Embryonic facial prominence (tissue), 1 donor: Measurements from ENCODE around the gene UBR4.

Experiments used
- DNase-seq: peaks from one replicate; pipeline ENCODE4 v3.0.0-alpha.2; 2016; ENCODE audit errors: extremely low spot score

UBR4 gene

DNA sequence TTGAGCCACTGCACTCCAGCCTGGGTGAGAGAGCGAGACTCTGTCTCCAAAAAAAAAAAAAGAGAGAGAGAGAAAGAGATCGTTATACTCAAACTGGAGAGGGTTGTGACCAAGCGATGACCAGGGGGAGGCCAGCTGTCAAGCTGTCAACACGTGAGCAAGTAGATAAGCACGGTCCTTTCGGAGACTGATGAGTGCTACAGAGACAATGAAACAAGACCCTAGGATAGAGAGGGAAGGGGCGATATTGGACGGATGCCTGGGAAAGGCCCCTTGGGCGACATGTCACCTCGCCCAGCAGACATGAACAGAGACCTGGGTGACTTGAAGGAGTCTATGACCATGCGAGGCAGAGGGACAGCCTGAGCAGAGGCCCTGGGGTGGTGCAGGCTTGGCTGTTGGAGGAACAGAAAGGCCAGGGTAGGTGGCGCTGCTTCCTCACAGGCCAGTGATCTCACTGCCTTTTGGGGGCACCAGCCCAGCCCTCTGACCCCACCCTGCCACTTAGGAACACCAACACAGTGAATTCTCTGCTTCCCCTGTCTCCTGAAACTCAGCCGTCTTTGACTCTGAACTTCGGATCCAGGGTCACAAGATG, 152.8 kb downstream of the UBR4 start:
- DNase-seq = no peak

DNA sequence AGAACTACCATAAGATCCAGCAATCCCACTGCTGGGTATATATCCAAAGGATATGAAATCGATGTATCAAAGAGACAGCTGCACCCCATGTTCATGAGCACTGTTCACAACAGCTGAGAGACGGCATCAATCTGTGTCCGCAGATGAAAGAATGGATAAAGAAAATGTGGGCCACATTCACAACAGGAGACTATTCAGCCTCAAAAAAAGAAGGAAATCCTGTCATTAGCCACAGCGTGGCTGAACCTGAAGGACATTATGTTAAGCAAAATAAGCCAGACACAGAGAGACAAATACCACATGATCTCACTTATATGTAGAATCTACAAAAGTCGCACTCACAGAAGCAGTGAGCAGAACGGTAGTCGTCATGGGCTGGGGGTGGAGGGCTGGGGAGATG, 154.4 kb downstream of the UBR4 start:
- no peak for DNase-seq

DNA sequence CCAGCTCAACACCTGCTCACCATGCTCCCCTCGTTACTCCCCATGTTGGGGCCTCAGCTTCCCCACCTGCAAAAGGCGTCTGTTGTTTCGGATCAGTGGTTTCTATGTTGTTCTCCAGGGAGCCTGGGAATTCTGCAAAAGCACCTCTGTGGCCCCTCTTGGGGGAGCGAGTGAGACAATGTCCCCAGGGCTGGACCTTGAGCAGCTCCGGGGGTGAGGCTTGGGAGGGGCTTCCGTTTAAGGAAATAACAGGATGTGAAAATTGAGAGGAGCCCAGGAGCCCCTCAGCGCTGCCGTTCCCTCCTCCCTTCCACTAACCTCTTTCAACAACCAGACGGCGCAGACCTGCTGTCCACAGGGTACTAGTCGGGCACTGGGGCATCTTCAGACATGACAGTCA, 155.1 kb downstream of the UBR4 start:
- DNase-seq = no peak

DNA sequence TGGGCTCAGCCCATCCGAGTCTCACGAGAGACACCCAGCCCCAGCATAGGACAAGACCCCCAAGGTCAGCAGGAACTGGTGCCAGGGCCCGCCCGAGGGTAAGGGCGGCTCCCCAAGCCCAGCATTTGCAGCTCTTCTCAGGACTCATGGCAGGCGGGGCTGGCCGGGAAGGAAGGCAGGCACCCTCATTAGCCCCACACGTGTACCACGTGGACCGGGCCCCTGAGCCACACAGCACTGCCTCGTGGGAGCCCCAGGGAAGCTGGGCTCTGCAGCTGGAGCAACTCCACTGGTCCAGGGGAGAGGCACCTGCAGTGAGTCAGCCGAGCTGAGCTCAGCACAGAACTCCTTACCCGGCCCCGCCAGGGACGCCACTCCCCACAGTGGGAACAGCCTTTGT, 155.8 kb downstream of the UBR4 start:
- no peak for DNase-seq

DNA sequence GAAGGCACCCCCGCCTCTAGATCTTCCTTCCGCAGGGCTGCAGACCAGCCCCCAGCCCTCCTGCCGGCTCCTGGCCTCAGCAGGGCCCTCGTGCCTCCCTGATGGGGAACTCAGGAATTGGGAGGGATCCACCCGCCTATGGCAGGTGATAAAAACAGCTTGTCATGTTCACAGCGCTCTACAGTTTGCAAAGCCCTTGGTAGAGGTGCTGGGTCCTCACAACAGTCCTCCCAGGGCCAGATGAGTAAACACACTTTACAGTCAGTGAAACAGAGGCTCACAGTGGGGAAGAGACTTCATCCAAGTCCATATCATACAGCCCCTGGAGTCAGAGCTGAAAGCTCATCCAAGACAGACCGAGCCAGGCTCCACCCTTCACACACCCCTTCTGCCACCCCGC, 156.6 kb downstream of the UBR4 start:
- no peak for DNase-seq

DNA sequence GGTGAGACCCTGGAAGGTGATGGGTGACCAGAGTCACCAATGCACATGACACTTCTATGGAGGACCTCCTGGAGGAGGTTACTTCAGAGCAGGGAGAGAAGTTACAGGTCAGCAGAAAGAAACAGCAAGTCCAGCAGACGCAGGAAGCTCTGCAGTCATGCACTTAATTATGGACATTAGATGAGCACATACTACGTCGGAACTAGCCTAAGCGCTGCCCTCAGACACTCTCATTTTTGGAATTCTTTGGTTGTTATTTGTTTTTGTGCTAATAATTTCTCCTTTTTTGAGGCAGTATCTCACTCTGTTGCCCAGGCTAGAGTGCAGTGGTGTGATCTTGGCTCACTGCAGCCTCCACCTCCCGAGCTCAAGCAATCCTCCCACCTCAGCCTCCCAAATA, 160.3 kb downstream of the UBR4 start:
- DNase-seq = no peak

DNA sequence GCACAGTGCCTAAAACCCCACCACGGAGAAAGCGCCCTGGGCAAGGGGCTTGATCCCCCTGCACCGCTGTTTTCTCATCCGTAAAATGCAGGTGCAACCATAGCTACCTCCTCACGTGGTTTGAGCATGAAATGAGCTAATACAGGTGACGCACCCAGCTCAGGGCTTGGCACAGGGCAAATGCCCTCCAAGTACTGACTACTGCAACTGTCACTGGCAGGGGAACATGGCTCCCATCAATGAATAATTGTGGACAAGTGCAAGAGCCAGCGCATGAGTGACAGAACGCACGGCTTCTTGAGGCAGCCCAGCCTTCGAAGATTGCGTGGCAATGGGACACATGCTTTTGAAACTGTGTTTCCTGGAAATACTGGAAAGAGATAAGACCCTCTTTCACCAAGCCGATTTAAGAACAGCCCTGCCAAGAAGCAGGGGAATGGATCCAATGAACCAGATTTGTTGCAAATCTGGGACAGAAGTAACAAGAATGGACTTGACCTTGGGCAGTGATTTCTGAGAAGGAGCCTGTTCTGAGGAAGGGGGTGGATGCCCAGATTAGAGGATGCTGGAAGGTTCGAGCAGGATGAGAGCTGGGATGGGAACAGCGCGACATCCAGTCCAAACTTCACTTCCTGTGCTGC, 160.8 kb downstream of the UBR4 start:
- no peak for DNase-seq

DNA sequence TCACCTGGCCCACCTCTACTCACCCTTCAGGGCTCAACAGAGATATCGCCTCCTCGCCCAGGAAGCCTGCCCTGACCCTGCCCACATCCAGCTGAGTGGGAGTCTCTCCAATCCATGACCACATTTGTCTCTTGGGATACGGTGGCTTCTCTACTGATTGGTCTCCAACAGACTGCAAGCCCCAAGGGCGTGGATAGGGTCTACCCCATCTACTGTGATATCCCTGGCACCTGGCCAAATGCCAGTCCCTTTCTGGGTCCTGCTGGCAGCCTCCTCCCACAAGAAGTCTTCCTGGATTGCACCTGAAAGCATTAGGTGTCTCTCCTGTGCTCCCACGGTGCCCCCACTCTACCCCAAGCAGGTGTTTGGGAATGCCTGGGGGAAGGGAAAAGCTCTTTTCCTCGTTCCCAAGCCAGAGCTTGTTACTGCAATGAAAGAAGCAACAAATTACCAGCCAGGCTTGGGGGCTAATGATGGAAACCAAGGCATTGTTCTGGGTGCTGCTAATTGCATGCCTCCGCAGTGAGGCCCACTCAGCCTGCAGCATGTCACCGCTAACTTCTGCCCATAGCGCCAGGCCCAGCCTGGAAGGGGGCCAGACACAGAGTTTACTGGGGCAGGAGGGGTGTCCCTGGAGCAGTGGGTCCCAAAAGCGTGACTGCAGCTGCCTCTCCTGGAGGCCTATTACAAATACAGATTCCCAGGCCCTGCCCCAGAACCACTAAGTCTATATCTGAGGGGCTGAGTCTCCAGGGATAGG, 162.9 kb downstream of the UBR4 start:
- no peak for DNase-seq

DNA sequence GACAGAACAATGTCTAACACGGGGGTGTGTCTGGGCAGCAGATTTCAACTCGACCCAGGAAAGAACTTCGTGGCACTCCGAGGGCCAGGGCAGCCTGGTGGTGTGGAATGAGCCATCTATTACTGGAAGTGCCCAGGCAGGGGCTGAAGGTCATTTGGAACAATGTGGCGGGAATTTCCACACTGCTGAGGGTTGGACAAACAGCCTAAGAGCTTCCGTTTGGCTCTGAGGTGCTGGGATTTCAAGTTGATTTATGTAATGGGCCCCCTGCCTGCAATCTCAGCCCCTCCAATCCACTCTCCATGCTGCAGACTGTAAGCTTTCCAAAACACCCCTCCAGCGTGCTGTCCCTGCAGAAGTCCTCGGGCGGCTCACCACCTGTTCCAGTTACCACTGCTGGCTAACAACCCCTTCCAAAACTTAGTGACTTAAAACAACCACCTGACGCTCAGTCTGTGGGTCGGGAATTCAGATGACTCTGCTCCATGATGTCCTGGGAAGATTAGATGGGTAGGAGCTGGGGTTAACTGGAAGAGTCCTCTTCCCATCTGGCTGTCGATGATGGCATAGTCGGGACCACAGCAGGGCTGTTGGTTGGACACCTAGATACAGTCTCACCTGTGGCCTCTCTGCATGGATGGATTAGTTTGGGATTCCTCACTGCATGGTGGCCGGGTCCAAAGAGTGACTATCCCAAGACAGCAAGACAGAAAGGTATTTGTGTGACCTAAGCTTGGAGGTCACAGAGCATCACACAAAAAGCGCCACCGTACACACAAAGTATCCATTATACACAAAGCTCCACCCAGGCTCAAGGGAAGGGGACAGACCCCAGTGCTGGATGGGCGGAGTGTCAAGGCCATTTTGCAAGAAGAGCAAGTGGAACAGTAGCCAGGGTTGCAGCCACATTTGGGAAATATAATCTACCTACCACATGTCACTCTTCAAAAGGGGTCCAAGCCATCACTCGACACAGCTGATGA, 163.9 kb downstream of the UBR4 start:
- no peak for DNase-seq

DNA sequence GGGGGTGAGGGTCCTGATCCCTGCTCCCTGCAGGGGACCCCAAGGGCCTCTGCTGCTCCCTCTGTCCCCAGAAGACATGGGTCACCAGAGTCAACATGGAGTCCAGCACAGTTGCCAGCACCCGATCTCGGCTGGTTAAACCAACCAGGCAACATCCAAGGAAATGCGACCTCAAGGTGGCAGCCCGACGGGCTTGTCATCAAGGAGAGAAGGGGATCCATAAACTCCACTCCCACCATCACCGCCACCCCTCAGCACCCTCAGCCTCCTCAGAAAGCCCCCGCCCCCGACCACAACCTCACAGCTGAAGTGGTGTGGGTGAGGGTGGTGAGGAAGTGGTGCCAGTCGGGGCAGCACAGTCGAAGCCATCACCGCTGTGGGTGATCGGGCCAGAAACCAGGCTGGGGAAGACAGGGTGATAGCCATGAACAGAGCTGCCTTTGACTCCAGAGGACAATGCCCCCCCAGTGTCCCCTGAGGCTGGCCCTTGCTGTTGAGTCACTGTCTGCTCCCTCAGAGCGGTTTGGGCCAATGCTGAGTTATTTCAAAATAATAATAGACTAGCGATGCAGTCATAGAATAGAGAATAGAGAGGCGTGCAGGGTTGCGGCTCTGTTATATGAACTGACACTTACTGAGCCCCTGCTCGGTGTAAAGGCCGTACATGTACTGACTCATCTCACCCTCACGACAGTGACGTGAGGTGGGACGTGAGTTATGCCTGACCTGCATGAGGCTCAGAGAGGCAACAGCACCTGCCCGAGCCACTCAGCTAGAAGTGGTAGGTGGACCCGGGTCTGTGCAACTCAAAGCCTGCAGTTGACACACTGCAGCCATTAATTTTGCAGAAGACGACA, 164.9 kb downstream of the UBR4 start:
- DNase-seq = no peak

DNA sequence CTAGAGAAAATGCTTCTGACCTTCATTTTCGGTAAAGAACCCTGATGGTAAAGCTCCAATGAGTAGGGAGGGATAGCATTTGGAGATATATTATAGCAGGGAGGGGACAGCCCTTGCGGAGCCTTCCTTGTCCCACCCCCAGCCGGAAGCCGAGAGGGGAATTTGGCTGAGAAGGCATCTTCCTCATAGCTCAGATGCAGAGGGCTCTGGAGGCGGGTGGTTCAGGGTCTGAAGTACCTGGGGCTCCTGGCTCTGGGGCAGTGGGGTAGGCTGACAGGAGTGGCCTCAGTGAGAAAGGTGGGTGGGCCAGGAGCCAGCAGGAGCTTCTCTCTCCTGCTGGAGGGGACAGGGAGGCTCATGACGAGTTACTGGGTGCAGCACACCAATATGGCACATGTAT, 165.6 kb downstream of the UBR4 start:
- DNase-seq = no peak

DNA sequence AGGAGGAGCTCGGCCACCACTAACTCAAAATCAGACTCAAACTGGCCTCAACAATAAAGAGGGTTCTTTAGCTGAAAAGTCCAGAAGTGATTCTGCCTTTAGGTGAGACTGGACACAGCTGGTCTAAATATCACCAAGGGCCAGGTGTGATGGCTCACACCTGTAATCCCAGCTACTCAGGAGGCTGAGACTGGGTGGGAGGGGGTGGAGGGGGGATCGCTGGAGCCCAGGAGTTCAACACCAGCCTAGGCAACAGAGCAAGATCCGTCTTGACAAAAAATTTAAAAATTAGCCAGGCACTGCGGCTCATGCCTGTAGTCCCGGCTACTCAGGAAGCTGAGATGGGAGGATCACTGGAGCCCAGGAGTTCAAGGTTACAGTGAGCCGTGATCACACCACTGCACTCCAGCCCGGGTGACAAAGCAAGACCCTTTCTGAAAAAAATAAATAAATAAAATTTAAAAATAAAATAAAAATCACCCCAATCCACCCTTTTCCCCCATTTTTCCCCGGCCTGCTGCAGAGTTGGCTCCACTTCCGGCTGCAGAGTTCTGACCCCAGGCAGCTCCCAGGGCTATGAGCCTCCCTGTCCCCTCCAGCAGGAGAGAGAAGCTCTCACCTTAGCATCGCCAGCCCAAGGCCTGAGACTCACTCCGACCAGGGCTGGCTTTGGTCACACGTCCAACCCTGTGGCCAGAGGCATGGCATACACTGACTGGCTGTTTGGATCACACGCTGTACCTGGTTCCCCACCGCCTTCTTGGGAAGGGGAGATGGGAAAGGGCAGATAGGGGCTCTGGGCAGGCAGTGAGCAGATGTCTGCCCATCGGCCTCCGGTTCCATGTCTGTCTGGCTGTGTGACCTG, 166.3 kb downstream of the UBR4 start:
- DNase-seq = no peak

DNA sequence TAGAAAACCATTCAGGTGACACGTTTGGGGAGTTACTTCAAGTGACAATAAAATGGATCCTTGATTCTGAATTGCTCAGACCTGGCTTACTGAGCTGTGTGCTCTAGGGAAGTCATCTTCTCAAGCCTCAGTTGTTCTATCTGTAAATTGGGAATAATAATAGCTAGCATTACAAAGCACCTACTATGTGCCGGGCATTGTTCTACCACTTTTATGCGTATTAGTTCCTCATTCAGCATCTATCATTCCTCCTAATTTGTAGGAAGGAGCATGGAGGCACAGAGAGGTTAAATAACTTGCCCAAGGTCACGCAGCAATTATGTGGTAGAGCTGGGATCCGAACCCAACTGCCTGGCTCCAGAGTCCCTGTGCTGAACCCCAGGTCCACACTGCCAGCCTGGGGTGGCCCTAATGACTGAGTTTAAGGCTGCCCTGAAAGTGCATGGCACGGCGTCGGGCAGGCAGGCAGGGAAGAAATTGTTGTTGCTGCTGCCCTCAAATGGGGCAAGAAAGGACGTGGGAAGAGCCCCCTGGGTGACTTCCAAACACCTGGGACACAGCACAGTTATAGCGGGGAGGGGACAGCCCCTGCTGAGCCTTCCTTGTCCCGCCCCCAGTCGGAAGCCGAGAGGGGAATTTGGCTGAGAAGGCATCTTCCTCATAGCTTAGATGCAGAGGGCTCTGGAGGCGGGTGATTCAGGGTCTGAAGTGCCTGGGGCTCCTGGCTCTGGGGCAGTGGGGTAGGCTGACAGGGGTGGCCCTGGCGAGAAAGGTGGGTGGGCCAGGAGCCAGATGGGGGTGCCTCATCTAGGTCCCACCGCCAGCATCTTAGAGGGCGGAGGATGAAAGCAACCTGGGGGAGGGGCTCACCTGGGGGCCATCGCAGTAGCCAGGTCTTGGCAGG, 167.1 kb downstream of the UBR4 start:
- no peak for DNase-seq

DNA sequence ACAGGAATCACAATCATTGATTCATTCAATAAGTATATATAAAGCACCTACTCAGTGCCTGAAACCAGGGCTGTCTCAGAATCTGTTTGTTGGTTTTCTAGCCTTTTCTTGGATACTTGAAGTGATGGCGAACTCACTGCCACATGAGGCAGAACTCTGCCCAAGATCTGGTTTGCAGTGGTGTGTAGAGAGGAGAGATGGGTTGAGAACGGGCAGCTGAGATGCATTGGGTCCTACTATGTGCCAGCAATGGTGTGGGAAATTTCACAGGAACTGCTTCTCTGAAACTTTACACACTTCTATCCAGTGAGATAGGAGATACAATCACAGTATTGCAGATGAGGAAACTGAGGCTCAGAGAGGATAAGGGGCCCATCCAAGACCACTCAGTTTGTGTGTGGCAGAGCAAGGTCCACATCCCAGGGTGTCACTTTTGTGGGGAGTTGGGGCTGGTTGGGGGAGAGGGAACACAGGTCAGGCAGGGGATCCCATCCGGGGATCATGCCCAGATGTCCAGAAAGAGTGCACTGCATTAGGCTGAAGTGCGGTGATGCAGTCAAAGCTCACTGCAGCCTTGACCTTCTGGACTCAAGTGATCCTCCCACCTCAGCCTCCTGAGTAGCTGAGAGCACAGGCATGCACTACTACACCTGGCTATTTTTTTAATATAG, 169.9 kb downstream of the UBR4 start:
- DNase-seq = no peak

DNA sequence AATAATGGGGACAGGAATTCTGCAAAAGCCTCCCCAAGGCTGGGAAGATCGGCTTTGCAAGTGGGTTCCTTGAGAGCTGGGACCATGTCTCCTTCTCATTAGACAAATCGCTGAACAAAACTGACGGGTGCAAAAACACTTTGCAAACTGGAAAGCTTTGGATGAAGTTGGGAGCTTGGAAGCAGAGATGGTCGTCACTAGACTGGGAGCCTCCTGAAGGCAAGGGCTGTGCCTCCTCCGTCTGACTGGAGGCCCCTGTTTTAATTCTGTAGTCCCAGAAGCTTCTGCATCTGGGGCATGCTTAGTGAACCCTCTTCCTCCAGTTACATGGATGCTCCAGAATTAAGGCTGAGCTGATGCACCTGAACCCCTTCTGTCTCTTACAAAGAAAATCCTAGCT, 171.3 kb downstream of the UBR4 start:
- no peak for DNase-seq

DNA sequence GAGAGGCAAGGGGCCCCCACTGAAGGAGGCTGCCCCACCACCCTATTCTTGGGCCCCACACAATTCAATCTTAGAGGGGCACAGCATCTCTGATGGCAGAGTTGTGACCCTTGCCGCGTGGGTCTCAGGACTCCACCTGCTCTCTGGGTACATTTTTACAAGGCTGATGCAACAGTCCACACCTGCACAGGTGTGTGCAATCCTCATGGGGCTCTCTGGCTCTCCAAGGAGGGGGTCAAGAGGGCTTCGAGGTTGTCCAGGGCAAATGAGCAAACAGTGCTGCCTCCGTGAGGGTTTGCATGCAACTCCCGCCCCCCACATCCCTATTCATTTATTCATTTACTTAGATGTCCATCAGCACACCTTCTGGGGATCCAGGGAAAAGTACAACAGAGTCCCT, 172.0 kb downstream of the UBR4 start:
- no peak for DNase-seq

DNA sequence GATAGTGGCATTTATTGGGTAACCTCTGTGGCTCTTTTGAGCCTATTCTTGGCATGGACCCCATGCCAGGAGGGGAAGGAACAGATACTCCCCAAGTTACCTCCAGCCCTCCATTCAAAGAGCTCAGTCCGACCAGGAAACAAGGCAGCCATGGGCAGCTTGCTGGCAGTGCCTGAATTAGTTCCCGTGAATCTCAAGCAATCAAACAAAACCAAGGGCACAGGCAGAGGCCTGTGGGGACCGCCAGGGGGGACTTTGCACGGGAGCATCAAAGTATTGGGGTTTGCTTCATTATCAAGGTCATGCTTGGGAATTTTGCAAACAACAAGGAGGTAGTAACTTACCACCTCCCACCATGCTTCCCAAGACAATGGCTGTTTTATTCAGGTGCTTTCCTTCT, 172.4 kb downstream of the UBR4 start:
- no peak for DNase-seq

DNA sequence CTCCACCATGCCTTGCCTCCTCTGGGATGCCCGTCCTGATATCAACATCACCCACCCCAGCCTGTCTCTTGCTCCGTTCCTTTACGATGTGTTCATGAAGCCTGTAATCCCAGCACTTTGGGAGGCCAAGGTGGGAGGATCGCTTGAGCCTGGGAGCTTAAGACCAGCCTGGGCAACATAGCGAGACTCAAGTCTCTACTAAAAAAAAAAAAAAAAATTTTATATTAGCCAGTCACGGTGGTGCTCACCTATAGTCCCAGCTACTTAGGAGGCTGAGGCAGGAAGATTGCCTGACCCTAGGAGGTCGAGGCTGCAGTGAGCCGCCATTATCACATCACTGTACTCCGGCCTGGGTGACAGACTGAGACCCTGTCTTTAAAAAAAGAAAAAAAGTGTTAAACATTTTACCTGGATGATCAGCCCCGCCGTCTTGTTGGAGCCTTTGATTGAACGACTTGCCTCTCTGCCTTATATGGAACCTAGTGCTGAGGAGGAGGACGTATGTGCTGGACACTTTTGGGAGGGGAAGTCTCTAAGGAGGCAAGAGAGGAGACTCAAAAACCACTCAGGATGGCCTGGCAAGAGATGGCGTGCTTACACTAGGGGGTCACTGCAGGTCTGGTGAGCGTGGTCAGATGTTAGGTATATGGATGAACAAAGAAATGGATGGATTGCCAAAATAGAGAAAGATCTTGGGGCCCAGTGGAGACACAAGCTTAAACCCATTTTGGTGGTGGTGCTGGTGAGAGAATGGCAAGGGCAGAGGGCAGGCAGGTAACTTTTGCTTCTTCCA, 173.1 kb downstream of the UBR4 start:
- no peak for DNase-seq
